NCI-H2081 (cell line): Measurements from ENCODE around the gene MAMDC2.

Source experiments
- DNase-seq, 2 experiments: peaks; one replicate each; lab custom pipeline; 2025; lab: John Stamatoyannopoulos, UW

The MAMDC2 gene

GRCh38 chr9:70134360-70134759 lies 90.7 kb downstream of the MAMDC2 start:
- no peak for DNase-seq

- DNase-seq, result no peak
Observed at GRCh38 chr9:70135176-70135575, 91.5 kb downstream of the MAMDC2 start.

- DNase-seq, result no peak
Observed at GRCh38 chr9:70136632-70137031, 93.0 kb downstream of the MAMDC2 start.

GRCh38 chr9:70137577-70137976 lies 93.9 kb downstream of the MAMDC2 start:
- no peak for DNase-seq

GRCh38 chr9:70142101-70142500 lies 98.5 kb downstream of the MAMDC2 start:
- DNase-seq, result no peak

GRCh38 chr9:70143394-70144130 lies 99.9 kb downstream of the MAMDC2 start:
- DNase-seq, result no peak

- DNase-seq, result no peak
Observed at GRCh38 chr9:70144131-70144503, 100.5 kb downstream of the MAMDC2 start.

- DNase-seq, result no peak
Observed at GRCh38 chr9:70145981-70146380, 102.3 kb downstream of the MAMDC2 start.

- DNase-seq, result no peak
Observed at GRCh38 chr9:70147196-70147595, 103.5 kb downstream of the MAMDC2 start.

GRCh38 chr9:70147651-70148050 lies 104.0 kb downstream of the MAMDC2 start:
- no peak for DNase-seq

GRCh38 chr9:70152350-70152749 lies 108.7 kb downstream of the MAMDC2 start:
- no peak for DNase-seq

GRCh38 chr9:70156729-70157128 lies 113.1 kb downstream of the MAMDC2 start:
- no peak for DNase-seq

- no peak for DNase-seq
Observed at GRCh38 chr9:70159630-70160029, 116.0 kb downstream of the MAMDC2 start.

GRCh38 chr9:70160686-70161600 lies 117.3 kb downstream of the MAMDC2 start:
- DNase-seq, result no peak

- DNase-seq, result no peak
Observed at GRCh38 chr9:70165006-70165602, 121.5 kb downstream of the MAMDC2 start.

- DNase-seq, result no peak
Observed at GRCh38 chr9:70168521-70168920, 124.9 kb downstream of the MAMDC2 start.

GRCh38 chr9:70169222-70169621 lies 125.6 kb downstream of the MAMDC2 start:
- DNase-seq, result no peak

GRCh38 chr9:70170151-70170790 lies 126.6 kb downstream of the MAMDC2 start:
- DNase-seq, result no peak

- DNase-seq, result no peak
Observed at GRCh38 chr9:70172532-70172931, 128.9 kb downstream of the MAMDC2 start.

- no peak for DNase-seq
Observed at GRCh38 chr9:70177121-70177520, 133.5 kb downstream of the MAMDC2 start.

GRCh38 chr9:70192707-70193106 lies 149.1 kb downstream of the MAMDC2 start:
- DNase-seq, result no peak

GRCh38 chr9:70195456-70195855 lies 151.8 kb downstream of the MAMDC2 start:
- no peak for DNase-seq
